ENCODE results near the gene GID8. TPM values are rescaled to one million over a fixed set of nuclear protein-coding genes. Genes with fewer than 3 reads are reported as not detected.

Gene GID8
- total and polyA plus RNA-seq, 9 of the 15 experiments (the other 6 are each of a cell fraction or from before 2014, with no cell fraction given) = 7.5 to 31.6 (median 22.2) TPM

GRCh38 chr20:62894261-62894660 is 43.7 kb upstream of the GID8 start:
- Histone ChIP-seq H3K4me2 (ENCODE audit: insufficient read depth, low read length) (no peak overlapping the region), H3K9me3 (replicated peaks; ENCODE audit: control insufficient read depth, insufficient read depth, low read depth, low read length) (no peaks in the 10 kb centered on the region), H3K4me1 (replicated peaks in 1 of 2; ENCODE audit: control insufficient read depth in 2 of 2, insufficient read depth in 2 of 2, low read length in 2 of 2) (0 out of 5 replicates have a peak, but pooled peaks cover 0 to 3% of the 10 kb centered on the region in 2 experiments), H3K9me1 (ENCODE audit: control insufficient read depth, insufficient read depth, low read length) (no peaks in the 10 kb centered on the region), H3K36me3 (ENCODE audit: control insufficient read depth, insufficient read depth, low read length) (peaks cover 84% of the 10 kb centered on the region), H3K79me2 (ENCODE audit: control insufficient read depth, insufficient read depth, low read length) (0 out of 3 replicates have a peak, but pooled peaks cover 2% of the 10 kb centered on the region), H3K9ac (ENCODE audit: insufficient read depth in 1 of 2, low read depth in 2 of 2, low read length in 2 of 2) (no peak overlapping the region), H4K20me1 (replicated peaks; ENCODE audit: control insufficient read depth, insufficient read depth, low read length) (no peaks in the 10 kb centered on the region), H3K4me3 (no peak overlapping the region), H2AFZ (ENCODE audit: low read depth, low read length) (no peak overlapping the region), H3K27me3 (ENCODE audit: control insufficient read depth in 2 of 2, insufficient read depth in 2 of 2, low read length in 2 of 2) (no peaks in the 10 kb centered on the region), H3K27ac (ENCODE audit: extremely low read depth, low read depth, low read length) (no peak overlapping the region)
- no TSS peak for BruUV-seq (replicated peaks)
- intact Hi-C loops (cut with micrococcal nuclease) = no loop called here
- CTCF ChIA-PET (ENCODE audit: low intra/inter-chr PET ratio) = no interaction called here
- DNase-seq (ENCODE audit: extremely low read depth in 1 of 4, low spot score in 3 of 4) = no peak
- FAIRE-seq = peak; percentile 26
- ATAC-seq = no peak
- WGBS (ENCODE audit: insufficient coverage, low coverage, missing lambda C conversion rate) = 88% methylated on average over 14 of the region's 14 CpGs
- in situ Hi-C loops (cut with MboI) = no loop called here
- POLR2A ChIA-PET = interaction anchor here (0.6 to 1.6 kb wide), 5 partner anchors 9 to 252 kb away, joined by 3 to 9 read pairs (median 4); partner anchors contain the start of gene SLCO4A1
- no peak for TF ChIP-seq STAT5A (IDR thresholded peaks at IDR 0.05; ENCODE audit: borderline replicate concordance, low read length)
- no peak for TF ChIP-seq ZNF263 (CRISPR knock-in tag; IDR thresholded peaks at IDR 0.05; ENCODE audit: borderline replicate concordance)
- no peak for TF ChIP-seq CC2D1A (IDR thresholded peaks at IDR 0.05)
- no peak for TF ChIP-seq TBP (optimal IDR thresholded peaks at IDR 0.05; ENCODE audit: low read depth, low read length)
- TF ChIP-seq PHB2 (IDR thresholded peaks at IDR 0.05; ENCODE audit: low read depth) = no peak
- no peak for TF ChIP-seq STAG1 (CRISPR knock-in tag; IDR thresholded peaks at IDR 0.05; ENCODE audit: borderline replicate concordance)
- no peak for TF ChIP-seq GTF2E2 (tag; IDR thresholded peaks at IDR 0.05)
- TF ChIP-seq NR2F6 (CRISPR knock-in tag; IDR thresholded peaks at IDR 0.05) = no peak
- TF ChIP-seq HMGN3 (IDR thresholded peaks at IDR 0.05; ENCODE audit: borderline replicate concordance, extremely low read depth, insufficient read length, low read depth, low read length) = no peak
- TF ChIP-seq RBM15 (IDR thresholded peaks at IDR 0.05; ENCODE audit: insufficient read depth, low read length) = no peak
- no peak for TF ChIP-seq ATF1 (CRISPR knock-in tag; IDR thresholded peaks at IDR 0.05)
- no peak for TF ChIP-seq ATF1 (tag; IDR thresholded peaks at IDR 0.05)
- TF ChIP-seq EZH2 (IDR thresholded peaks at IDR 0.05; ENCODE audit: borderline replicate concordance, low read depth, low read length) = no peak
- TF ChIP-seq ZNF282 (CRISPR knock-in tag; IDR thresholded peaks at IDR 0.05) = no peak
- no peak for TF ChIP-seq ZFX (CRISPR knock-in tag; IDR thresholded peaks at IDR 0.05)
- TF ChIP-seq, protein P1, sequence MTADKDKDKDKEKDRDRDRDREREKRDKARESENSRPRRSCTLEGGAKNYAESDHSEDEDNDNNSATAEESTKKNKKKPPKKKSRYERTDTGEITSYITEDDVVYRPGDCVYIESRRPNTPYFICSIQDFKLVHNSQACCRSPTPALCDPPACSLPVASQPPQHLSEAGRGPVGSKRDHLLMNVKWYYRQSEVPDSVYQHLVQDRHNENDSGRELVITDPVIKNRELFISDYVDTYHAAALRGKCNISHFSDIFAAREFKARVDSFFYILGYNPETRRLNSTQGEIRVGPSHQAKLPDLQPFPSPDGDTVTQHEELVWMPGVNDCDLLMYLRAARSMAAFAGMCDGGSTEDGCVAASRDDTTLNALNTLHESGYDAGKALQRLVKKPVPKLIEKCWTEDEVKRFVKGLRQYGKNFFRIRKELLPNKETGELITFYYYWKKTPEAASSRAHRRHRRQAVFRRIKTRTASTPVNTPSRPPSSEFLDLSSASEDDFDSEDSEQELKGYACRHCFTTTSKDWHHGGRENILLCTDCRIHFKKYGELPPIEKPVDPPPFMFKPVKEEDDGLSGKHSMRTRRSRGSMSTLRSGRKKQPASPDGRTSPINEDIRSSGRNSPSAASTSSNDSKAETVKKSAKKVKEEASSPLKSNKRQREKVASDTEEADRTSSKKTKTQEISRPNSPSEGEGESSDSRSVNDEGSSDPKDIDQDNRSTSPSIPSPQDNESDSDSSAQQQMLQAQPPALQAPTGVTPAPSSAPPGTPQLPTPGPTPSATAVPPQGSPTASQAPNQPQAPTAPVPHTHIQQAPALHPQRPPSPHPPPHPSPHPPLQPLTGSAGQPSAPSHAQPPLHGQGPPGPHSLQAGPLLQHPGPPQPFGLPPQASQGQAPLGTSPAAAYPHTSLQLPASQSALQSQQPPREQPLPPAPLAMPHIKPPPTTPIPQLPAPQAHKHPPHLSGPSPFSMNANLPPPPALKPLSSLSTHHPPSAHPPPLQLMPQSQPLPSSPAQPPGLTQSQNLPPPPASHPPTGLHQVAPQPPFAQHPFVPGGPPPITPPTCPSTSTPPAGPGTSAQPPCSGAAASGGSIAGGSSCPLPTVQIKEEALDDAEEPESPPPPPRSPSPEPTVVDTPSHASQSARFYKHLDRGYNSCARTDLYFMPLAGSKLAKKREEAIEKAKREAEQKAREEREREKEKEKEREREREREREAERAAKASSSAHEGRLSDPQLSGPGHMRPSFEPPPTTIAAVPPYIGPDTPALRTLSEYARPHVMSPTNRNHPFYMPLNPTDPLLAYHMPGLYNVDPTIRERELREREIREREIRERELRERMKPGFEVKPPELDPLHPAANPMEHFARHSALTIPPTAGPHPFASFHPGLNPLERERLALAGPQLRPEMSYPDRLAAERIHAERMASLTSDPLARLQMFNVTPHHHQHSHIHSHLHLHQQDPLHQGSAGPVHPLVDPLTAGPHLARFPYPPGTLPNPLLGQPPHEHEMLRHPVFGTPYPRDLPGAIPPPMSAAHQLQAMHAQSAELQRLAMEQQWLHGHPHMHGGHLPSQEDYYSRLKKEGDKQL (CRISPR knock-in tag; IDR thresholded peaks at IDR 0.05; ENCODE audit: borderline replicate concordance) = no peak
- TF ChIP-seq, protein P2, sequence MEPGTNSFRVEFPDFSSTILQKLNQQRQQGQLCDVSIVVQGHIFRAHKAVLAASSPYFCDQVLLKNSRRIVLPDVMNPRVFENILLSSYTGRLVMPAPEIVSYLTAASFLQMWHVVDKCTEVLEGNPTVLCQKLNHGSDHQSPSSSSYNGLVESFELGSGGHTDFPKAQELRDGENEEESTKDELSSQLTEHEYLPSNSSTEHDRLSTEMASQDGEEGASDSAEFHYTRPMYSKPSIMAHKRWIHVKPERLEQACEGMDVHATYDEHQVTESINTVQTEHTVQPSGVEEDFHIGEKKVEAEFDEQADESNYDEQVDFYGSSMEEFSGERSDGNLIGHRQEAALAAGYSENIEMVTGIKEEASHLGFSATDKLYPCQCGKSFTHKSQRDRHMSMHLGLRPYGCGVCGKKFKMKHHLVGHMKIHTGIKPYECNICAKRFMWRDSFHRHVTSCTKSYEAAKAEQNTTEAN (CRISPR knock-in tag; IDR thresholded peaks at IDR 0.05) = no peak
